Suprapubic skin (tissue), 4 donors: ENCODE measurements around the gene CUBN. TPM values are rescaled to one million over a fixed set of nuclear protein-coding genes. Genes with fewer than 3 reads are reported as not detected.

Source experiments
- DNase-seq, 2 donors: peaks; one replicate each; pipeline ENCODE4 v3.0.0-alpha.2; 2019; ENCODE audit warnings: low spot score in 2 of 2
- H3K27ac ChIP-seq: fragments of 200-600 bp; sonication (generic); one replicate; pipeline ENCODE4 v1.5.1; 2019
- H3K27me3 ChIP-seq: fragments of 200-600 bp; sonication (generic); one replicate; pipeline ENCODE4 v1.5.1; 2019
- H3K36me3 ChIP-seq: fragments of 200-600 bp; sonication (generic); one replicate; pipeline ENCODE4 v1.5.1; 2019
- H3K4me1 ChIP-seq: fragments of 200-600 bp; sonication (generic); one replicate; pipeline ENCODE4 v1.5.1; 2019
- H3K4me3 ChIP-seq: fragments of 200-600 bp; sonication (generic); one replicate; pipeline ENCODE4 v1.5.1; 2019; ENCODE audit warnings: mild to moderate bottlenecking
- H3K9me3 ChIP-seq: fragments of 200-600 bp; sonication (generic); one replicate; pipeline ENCODE4 v1.5.1; 2019
- EP300 ChIP-seq: sonication (generic); formaldehyde crosslinking; IDR thresholded peaks from one replicate; pipeline ENCODE4 v1.6.1; 2017; ENCODE audit warnings: antibody characterized with exemption
- POLR2A ChIP-seq, 2 donors: fragments of 450-650 bp; IDR thresholded peaks; one replicate each; pipeline ENCODE4 v1.6.1; 2017; ENCODE audit warnings: antibody characterized with exemption in 2 of 2, mild to moderate bottlenecking in 2 of 2, moderate library complexity in 2 of 2
- POLR2AphosphoS5 ChIP-seq, 3 donors: sonication (generic); formaldehyde crosslinking; IDR thresholded peaks; one replicate each; pipeline ENCODE4 v1.6.1; 2017; ENCODE audit warnings: antibody characterized with exemption in 3 of 3
- WGBS: methylation state at CpG from one replicate; pipeline ENCODE4 v1.1.5; 2018; 5-methylcytosine and 5-hydroxymethylcytosine counted together
- total RNA-seq, 4 donors: library from RNA; depleted of rRNA; stranded (reverse); fragments of >200 nt; gene quantifications; one replicate each; pipeline ENCODE4 v1.1.0, GENCODE V29; 2016
- TF ChIP-seq, protein P1 (sequence below), 2 donors: fragments of 200-600 bp in 1 of 2; fragments of 450-650 bp in 1 of 2; sonication (generic) in 1 of 2; IDR thresholded peaks; one replicate each; pipeline ENCODE4 v1.5.1; 2016 to 2019; ENCODE audit warnings: antibody characterized with exemption in 2 of 2, mild to moderate bottlenecking in 1 of 2, moderate library complexity in 1 of 2

The CUBN gene
- total RNA-seq, 4 donors from 2014 or later, result 1.1 to 8.4 (median 1.2) TPM

DNA sequence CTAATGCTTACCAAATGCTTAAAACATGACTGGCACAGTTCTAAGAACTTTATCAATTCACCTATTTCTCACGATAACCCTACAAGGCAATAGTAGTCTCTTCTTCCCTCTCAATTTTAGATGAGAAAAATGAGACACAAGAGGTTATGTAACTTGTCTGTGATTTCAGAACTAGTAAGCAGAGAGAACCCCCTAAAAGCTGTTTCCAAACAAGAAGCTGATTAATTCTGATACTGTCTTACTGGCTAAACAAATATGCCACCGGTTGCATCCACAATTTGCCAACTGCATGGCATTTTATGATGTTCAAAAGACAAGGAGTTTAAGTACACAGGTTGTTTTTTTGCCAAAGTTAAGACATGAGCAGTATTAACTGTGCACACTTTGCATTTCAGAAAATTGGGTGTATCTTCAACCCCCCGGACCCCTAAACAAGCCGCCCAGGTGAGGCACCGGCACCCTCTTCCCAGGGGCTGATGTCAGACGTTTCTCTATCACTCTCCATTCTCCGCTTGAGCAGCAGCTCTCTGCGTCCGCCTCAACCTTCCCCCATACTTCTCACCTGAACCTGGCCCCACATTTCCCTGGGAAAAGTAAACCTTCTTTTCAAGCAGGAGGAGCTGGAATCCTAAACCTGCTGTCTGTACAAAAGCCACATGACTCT, 334.1 kb downstream of the CUBN start:
- DNase-seq, result no peak
- Histone ChIP-seq H3K4me3 (no peak overlapping the region), H3K27ac (no peak overlapping the region), H3K27me3 (no peaks in the 10 kb centered on the region), H3K4me1 (no peaks in the 10 kb centered on the region), H3K36me3 (no peaks in the 10 kb centered on the region), H3K9me3 (no peaks in the 10 kb centered on the region)
- 96% methylated on average over 9 of the region's 9 CpGs for WGBS
- TF ChIP-seq, protein P1, sequence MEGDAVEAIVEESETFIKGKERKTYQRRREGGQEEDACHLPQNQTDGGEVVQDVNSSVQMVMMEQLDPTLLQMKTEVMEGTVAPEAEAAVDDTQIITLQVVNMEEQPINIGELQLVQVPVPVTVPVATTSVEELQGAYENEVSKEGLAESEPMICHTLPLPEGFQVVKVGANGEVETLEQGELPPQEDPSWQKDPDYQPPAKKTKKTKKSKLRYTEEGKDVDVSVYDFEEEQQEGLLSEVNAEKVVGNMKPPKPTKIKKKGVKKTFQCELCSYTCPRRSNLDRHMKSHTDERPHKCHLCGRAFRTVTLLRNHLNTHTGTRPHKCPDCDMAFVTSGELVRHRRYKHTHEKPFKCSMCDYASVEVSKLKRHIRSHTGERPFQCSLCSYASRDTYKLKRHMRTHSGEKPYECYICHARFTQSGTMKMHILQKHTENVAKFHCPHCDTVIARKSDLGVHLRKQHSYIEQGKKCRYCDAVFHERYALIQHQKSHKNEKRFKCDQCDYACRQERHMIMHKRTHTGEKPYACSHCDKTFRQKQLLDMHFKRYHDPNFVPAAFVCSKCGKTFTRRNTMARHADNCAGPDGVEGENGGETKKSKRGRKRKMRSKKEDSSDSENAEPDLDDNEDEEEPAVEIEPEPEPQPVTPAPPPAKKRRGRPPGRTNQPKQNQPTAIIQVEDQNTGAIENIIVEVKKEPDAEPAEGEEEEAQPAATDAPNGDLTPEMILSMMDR (IDR thresholded peaks at IDR 0.05), result no peak
- TF ChIP-seq EP300, result no peak
- no peak for TF ChIP-seq POLR2A (IDR thresholded peaks at IDR 0.05)
- no peak for TF ChIP-seq POLR2AphosphoS5 (IDR thresholded peaks at IDR 0.05)

DNA sequence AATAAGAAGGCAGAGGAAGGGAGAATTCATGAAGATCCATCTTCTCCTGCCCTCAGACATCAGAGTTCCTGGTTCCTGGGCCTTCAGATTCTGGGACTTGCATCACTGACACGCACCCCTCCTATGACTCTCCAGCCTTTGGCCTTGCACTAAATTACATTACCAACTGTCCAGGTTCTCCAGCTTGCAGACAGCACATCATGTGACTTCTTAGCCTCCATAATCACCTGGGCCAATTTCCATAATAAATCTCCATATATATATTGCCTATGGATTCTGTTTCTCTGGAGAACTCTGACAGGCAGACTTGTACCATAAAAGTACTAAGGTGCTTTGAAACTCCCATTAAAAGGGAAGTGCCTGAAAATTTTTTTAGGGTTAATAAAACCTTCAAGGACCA, 335.6 kb downstream of the CUBN start:
- WGBS, result 82% methylated on average over 1 of the region's 1 CpG
- Histone ChIP-seq H3K4me1 (no peaks in the 10 kb centered on the region), H3K36me3 (no peaks in the 10 kb centered on the region), H3K4me3 (no peak overlapping the region), H3K27me3 (no peaks in the 10 kb centered on the region), H3K9me3 (no peaks in the 10 kb centered on the region), H3K27ac (no peak overlapping the region)
- no peak for DNase-seq
- no peak for TF ChIP-seq POLR2A (IDR thresholded peaks at IDR 0.05)
- TF ChIP-seq, protein P1 (IDR thresholded peaks at IDR 0.05), result no peak
- no peak for TF ChIP-seq POLR2AphosphoS5 (IDR thresholded peaks at IDR 0.05)
- no peak for TF ChIP-seq EP300

DNA sequence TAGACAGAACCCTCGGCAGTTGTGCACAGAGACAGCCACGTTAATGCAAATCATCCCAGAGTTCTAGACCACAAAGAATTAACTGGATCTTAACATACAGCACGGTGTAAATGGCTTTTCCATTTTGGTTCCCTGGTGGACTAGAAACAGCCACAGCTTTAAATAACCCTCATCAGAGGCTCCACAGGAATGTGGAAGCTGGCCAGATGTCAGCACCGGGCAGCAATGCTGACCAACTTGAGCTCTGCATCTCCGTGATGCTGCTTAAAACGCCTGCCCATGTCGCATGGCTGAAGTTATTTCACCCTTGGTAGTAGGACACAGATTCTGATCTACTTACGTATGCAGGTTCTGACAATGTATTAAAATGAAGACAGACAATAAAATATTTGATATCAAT, 336.9 kb downstream of the CUBN start:
- TF ChIP-seq POLR2AphosphoS5 (IDR thresholded peaks at IDR 0.05), result no peak
- no peak for TF ChIP-seq POLR2A (IDR thresholded peaks at IDR 0.05)
- TF ChIP-seq, protein P1 (IDR thresholded peaks at IDR 0.05), result no peak
- TF ChIP-seq EP300, result no peak
- no peak for DNase-seq

DNA sequence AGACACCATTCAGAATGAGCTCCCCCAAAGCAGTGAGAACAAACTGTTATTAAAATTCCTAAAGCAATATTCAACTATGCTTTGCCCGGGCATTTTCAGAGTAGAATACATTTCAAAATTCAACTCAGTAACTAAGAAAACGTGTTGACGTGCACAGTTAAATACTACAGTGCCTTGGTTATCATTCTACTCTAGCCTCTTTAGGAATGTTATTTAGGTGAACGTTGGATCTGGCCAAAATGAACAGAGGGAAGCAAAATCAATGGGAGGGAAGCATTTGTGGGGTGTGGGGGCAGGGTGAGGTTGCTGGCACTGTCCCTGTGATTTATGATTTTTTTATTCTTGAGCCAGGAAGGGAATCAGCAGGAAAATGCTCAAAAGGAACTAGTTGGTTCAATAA, 339.8 kb downstream of the CUBN start:
- H3K27ac ChIP-seq, result no peak overlapping the region
- DNase-seq, result no peak
- WGBS, result 82% methylated on average over 4 of the region's 4 CpGs
- H3K4me3 ChIP-seq, result no peak overlapping the region
- H3K27me3 ChIP-seq, result no peaks in the 10 kb centered on the region
- TF ChIP-seq EP300 (no peak), POLR2A (IDR thresholded peaks at IDR 0.05) (no peak)
- TF ChIP-seq, protein P1 (IDR thresholded peaks at IDR 0.05), result no peak
- no peaks in the 10 kb centered on the region for H3K9me3 ChIP-seq
- no peaks in the 10 kb centered on the region for H3K36me3 ChIP-seq
- no peaks in the 10 kb centered on the region for H3K4me1 ChIP-seq

More for the DNA sequence above, 336.9 kb downstream of the CUBN start:
- Histone ChIP-seq H3K4me1 (no peaks in the 10 kb centered on the region), H3K9me3 (no peaks in the 10 kb centered on the region), H3K36me3 (no peaks in the 10 kb centered on the region), H3K27me3 (no peaks in the 10 kb centered on the region), H3K4me3 (no peak overlapping the region), H3K27ac (no peak overlapping the region)
- WGBS, result 80% methylated on average over 8 of the region's 8 CpGs

DNA sequence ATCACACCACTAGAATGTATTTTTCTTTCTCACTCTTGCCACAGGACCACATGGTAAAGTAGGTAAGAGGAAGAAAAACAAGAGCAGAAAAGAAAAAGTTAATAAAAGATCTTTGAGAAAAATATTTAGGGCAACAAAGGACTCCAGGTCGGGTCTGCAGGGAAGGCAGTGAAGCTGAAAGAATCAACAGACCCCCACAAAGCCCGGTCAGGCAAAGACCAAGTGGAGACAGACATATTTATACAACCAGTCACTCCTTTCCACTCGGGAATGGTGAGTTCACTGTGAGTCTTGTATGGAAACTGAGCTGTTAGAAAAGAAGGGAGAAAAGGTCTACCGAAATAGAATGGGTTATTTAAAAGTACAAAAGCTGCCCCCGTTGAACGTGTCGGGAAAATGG, 340.4 kb downstream of the CUBN start:
- no peaks in the 10 kb centered on the region for H3K36me3 ChIP-seq
- no peaks in the 10 kb centered on the region for H3K27me3 ChIP-seq
- TF ChIP-seq POLR2AphosphoS5 (IDR thresholded peaks at IDR 0.05) (no peak), EP300 (no peak), POLR2A (IDR thresholded peaks at IDR 0.05) (no peak)
- TF ChIP-seq, protein P1 (IDR thresholded peaks at IDR 0.05), result no peak
- H3K27ac ChIP-seq, result no peak overlapping the region
- H3K9me3 ChIP-seq, result no peaks in the 10 kb centered on the region
- H3K4me1 ChIP-seq, result no peaks in the 10 kb centered on the region
- H3K4me3 ChIP-seq, result no peak overlapping the region
- no peak for DNase-seq
- whole genome bisulfite sequencing, result 84% methylated on average over 7 of the region's 7 CpGs
